ENCODE data around the gene RASSF6.

The RASSF6 gene

DNA sequence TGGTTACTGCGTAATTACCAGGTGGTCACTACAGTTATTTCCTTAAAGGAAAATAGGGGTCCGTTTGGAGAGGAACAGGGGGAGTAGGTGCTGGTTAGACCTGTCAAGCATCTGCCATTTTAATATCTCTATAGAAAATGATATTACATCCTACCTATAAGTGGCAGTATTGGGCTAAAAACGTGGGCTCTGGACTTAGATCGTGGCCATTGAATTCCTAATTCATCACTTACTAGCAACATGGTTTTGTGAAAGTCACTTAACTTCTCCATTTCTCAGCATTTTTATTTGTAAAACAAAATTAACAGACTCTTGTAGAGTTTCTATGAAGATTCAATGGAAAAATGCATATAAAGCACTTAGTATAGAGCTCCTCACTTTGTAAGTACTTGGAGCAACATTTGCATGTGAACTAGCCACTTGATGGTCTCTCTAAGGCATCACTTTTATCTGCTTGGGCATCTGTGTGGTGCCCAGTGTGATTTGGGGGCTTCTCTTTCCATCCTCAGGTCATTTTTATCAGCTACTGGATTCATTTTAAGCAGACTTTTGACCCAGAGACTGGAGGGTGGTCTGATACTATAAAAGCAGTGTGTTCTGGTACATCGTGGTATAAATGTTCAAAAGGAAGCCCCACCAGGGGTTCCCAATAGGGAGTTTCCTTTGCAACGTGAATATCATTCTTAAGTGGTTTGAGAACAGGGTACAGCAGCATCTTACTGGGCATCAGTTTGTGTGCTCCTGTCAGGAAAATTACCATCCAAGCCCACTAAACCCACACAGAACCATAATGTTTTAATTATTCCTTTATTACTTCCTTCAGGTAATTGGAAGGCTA is 42.7 kb upstream of the RASSF6 start:
- Histone ChIP-seq H3K27ac (ENCODE audit: extremely low read depth, low read depth, low read length) (no peak overlapping the region), H3K36me3 (ENCODE audit: control insufficient read depth in 2 of 2, insufficient read depth in 1 of 2, low read length in 2 of 2) (no peaks in the 10 kb centered on the region), H3K4me1 (ENCODE audit: control insufficient read depth, insufficient read depth, low read length) (no peaks in the 10 kb centered on the region), H3K4me3 (ENCODE audit: low read depth, low read length) (no peak overlapping the region), H3K9me3 (ENCODE audit: control insufficient read depth, insufficient read depth, low read depth, low read length) (no peaks in the 10 kb centered on the region)
- ChIA-PET CTCF (interaction anchor here (0.6 to 4.1 kb wide), 16 partner anchors 8 to 518 kb away, joined by 3 to 29 read pairs (median 5); partner anchors contain the start of gene CXCL2), POLR2A (no interaction called here)
- TF ChIP-seq ZNF529 (tag by site-specific recombination; IDR thresholded peaks at IDR 0.05; ENCODE audit: insufficient replicate concordance) (no peak), ZNF664 (tag by site-specific recombination; IDR thresholded peaks at IDR 0.05) (peak; percentile 53; the same call in 1 of the 2 replicates), ZBTB1 (tag by site-specific recombination; IDR thresholded peaks at IDR 0.05) (no peak), ZNF416 (tag by site-specific recombination; IDR thresholded peaks at IDR 0.05) (no peak), WT1 (tag by site-specific recombination; IDR thresholded peaks at IDR 0.05) (no peak), ZNF544 (tag by site-specific recombination; IDR thresholded peaks at IDR 0.05) (no peak), ZNF654 (tag by site-specific recombination; IDR thresholded peaks at IDR 0.05; ENCODE audit: low read depth) (peak; percentile 53)

DNA sequence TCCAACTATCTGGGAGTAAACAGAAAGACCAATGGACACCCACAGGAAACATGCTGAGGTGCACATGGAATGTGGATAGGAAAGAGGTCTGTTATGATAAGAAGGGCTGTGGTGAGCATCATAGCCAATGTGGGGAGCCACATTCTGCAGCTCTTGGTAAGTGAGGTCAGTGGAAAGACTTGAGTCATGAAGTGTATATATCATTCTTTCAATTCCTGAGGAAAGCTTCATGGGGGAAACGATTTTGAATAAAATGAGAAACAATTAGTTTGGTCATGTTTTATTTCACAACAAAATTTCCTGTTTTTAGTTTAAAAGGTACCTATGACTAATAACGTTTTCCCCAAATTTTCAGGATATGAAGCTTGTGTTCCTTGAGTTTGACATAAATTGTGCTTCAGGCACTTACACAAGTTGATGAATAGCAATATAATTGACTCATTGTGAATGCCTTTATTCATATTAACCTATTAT is 41.4 kb upstream of the RASSF6 start:
- TF ChIP-seq TRIM28 (IDR thresholded peaks at IDR 0.05; ENCODE audit: borderline replicate concordance, low read length), result no peak
- TF ChIP-seq MYNN (tag by site-specific recombination; IDR thresholded peaks at IDR 0.05; ENCODE audit: borderline replicate concordance), result no peak
- no peak for TF ChIP-seq ZFP3 (tag by site-specific recombination; IDR thresholded peaks at IDR 0.05; ENCODE audit: low read depth)
- no peak for TF ChIP-seq ZNF211 (tag by site-specific recombination; IDR thresholded peaks at IDR 0.05; ENCODE audit: low read depth)
- TF ChIP-seq ZNF670 (tag by site-specific recombination; IDR thresholded peaks at IDR 0.05; ENCODE audit: low read depth), result no peak
- TF ChIP-seq, protein P1, sequence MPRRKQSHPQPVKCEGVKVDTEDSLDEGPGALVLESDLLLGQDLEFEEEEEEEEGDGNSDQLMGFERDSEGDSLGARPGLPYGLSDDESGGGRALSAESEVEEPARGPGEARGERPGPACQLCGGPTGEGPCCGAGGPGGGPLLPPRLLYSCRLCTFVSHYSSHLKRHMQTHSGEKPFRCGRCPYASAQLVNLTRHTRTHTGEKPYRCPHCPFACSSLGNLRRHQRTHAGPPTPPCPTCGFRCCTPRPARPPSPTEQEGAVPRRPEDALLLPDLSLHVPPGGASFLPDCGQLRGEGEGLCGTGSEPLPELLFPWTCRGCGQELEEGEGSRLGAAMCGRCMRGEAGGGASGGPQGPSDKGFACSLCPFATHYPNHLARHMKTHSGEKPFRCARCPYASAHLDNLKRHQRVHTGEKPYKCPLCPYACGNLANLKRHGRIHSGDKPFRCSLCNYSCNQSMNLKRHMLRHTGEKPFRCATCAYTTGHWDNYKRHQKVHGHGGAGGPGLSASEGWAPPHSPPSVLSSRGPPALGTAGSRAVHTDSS (tag by site-specific recombination; IDR thresholded peaks at IDR 0.05), result no peak
- no peak for TF ChIP-seq ZNF423 (tag by site-specific recombination; IDR thresholded peaks at IDR 0.05)
- TF ChIP-seq ZNF677 (tag by site-specific recombination; IDR thresholded peaks at IDR 0.05), result no peak
- TF ChIP-seq GFI1B (tag by site-specific recombination; IDR thresholded peaks at IDR 0.05), result no peak
- TF ChIP-seq ZNF529 (tag by site-specific recombination; IDR thresholded peaks at IDR 0.05; ENCODE audit: insufficient replicate concordance), result no peak
- TF ChIP-seq, protein P2, sequence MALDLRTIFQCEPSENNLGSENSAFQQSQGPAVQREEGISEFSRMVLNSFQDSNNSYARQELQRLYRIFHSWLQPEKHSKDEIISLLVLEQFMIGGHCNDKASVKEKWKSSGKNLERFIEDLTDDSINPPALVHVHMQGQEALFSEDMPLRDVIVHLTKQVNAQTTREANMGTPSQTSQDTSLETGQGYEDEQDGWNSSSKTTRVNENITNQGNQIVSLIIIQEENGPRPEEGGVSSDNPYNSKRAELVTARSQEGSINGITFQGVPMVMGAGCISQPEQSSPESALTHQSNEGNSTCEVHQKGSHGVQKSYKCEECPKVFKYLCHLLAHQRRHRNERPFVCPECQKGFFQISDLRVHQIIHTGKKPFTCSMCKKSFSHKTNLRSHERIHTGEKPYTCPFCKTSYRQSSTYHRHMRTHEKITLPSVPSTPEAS (tag by site-specific recombination; IDR thresholded peaks at IDR 0.05), result no peak
- no peak for TF ChIP-seq ZNF23 (tag by site-specific recombination; IDR thresholded peaks at IDR 0.05; ENCODE audit: borderline replicate concordance)
- no peak for TF ChIP-seq OSR2 (tag by site-specific recombination; IDR thresholded peaks at IDR 0.05)
- no peak for TF ChIP-seq ZNF501 (tag by site-specific recombination; IDR thresholded peaks at IDR 0.05)
- no peak for TF ChIP-seq TCF7L2 (IDR thresholded peaks at IDR 0.05; ENCODE audit: borderline replicate concordance, low read depth, low read length)
- no peaks in the 10 kb centered on the region for H3K36me3 ChIP-seq (ENCODE audit: control insufficient read depth in 2 of 2, insufficient read depth in 1 of 2, low read length in 2 of 2)
- ChIA-PET CTCF (interaction anchor here (0.5 to 4.1 kb wide), 17 partner anchors 7 to 472 kb away, joined by 3 to 29 read pairs (median 3); partner anchors contain the start of gene CXCL2), POLR2A (interaction anchor here (0.6 kb wide), 1 partner anchor 8 kb away, joined by 3 read pairs; no protein-coding TSS in a partner anchor)
- H3K4me1 ChIP-seq (ENCODE audit: control insufficient read depth, insufficient read depth, low read length), result no peaks in the 10 kb centered on the region
- H3K27ac ChIP-seq (ENCODE audit: extremely low read depth, low read depth, low read length), result no peak overlapping the region
- no peaks in the 10 kb centered on the region for H3K9me3 ChIP-seq (ENCODE audit: control insufficient read depth, insufficient read depth, low read depth, low read length)
- H3K4me3 ChIP-seq (ENCODE audit: low read depth, low read length), result no peak overlapping the region
